ENCODE measurements around the gene SCT. TPM values are rescaled to one million over a fixed set of nuclear protein-coding genes. Genes with fewer than 3 reads are reported as not detected.
"Not testable (repeated sequence)": the region's sequence is repeated elsewhere in the genome, so short reads cannot be mapped to it uniquely, and the experiment has no call there.

The SCT gene
- total RNA-seq, 1 experiment from 2014 or later = not detected

GRCh38 chr11:655036-655726, 28.2 kb upstream of the SCT start:
- intact Hi-C loops (cut with micrococcal nuclease; ENCODE audit: unreplicated experiment) = no loop called here
- H3K4me1 Mint-ChIP-seq (ENCODE audit: low read depth, unreplicated experiment) = peaks cover 5% of the 10 kb centered on the region
- no peak for DNase-seq
- ChIA-PET POLR2A (no interaction called here), CTCF (no interaction called here)
- peaks cover 49% of the 10 kb centered on the region for H3K36me3 Mint-ChIP-seq (ENCODE audit: insufficient read depth, unreplicated experiment)
- no peaks in the 10 kb centered on the region for H3K9me3 Mint-ChIP-seq (ENCODE audit: unreplicated experiment)
- Histone ChIP-seq H3K4me3 (ENCODE audit: low read depth, low read length) (no peak overlapping the region), H3K27me3 (replicated peaks; ENCODE audit: control insufficient read depth, insufficient read depth, low read length) (no peaks in the 10 kb centered on the region), H3K4me1 (peaks cover 13% of the 10 kb centered on the region), H3K36me3 (ENCODE audit: control insufficient read depth, insufficient read depth, low read length) (peaks cover 3% of the 10 kb centered on the region), H3K9me3 (no peaks in the 10 kb centered on the region; the same call in 1 of the 2 replicates)
- no peak for TF ChIP-seq CTCF (IDR thresholded peaks at IDR 0.05; ENCODE audit: insufficient read depth in 1 of 2, low read depth in 1 of 2, low read length in 1 of 2, severe bottlenecking in 1 of 2, unreplicated experiment in 1 of 2)
- no peak overlapping the region for H3K27ac Mint-ChIP-seq (ENCODE audit: unreplicated experiment)
- no peaks in the 10 kb centered on the region for H3K27me3 Mint-ChIP-seq (ENCODE audit: insufficient read depth, unreplicated experiment)
- BruUV-seq (replicated peaks) = no TSS peak
- H3K4me3 Mint-ChIP-seq (ENCODE audit: unreplicated experiment) = no peak overlapping the region

- BruUV-seq (replicated peaks); H3K27me3 Mint-ChIP-seq (ENCODE audit: insufficient read depth, unreplicated experiment); H3K27ac Mint-ChIP-seq (ENCODE audit: unreplicated experiment); POLR2A ChIA-PET; H3K4me3 Mint-ChIP-seq (ENCODE audit: unreplicated experiment); H3K27me3 ChIP-seq (replicated peaks; ENCODE audit: control insufficient read depth, insufficient read depth, low read length); H3K9me3 ChIP-seq; H3K4me3 ChIP-seq (ENCODE audit: low read depth, low read length); H3K36me3 ChIP-seq (ENCODE audit: control insufficient read depth, insufficient read depth, low read length); CTCF ChIA-PET; H3K9me3 Mint-ChIP-seq (ENCODE audit: unreplicated experiment); H3K4me1 Mint-ChIP-seq (ENCODE audit: low read depth, unreplicated experiment); intact Hi-C loops (cut with micrococcal nuclease; ENCODE audit: unreplicated experiment); DNase-seq: not testable (repeated sequence)
- H3K4me1 ChIP-seq = peaks cover 13% of the 10 kb centered on the region
- peaks cover 57% of the 10 kb centered on the region for H3K36me3 Mint-ChIP-seq (ENCODE audit: insufficient read depth, unreplicated experiment)
These were observed 27.5 kb upstream of the SCT start for GRCh38 chr11:654444-654843.

- peaks cover 5% of the 10 kb centered on the region for H3K4me1 Mint-ChIP-seq (ENCODE audit: low read depth, unreplicated experiment)
- H3K9me3 Mint-ChIP-seq (ENCODE audit: unreplicated experiment) = no peaks in the 10 kb centered on the region
- Histone ChIP-seq H3K36me3 (ENCODE audit: control insufficient read depth, insufficient read depth, low read length) (peaks cover 3% of the 10 kb centered on the region), H3K27me3 (replicated peaks; ENCODE audit: control insufficient read depth, insufficient read depth, low read length) (no peaks in the 10 kb centered on the region), H3K4me1 (peaks cover 13% of the 10 kb centered on the region), H3K4me3 (ENCODE audit: low read depth, low read length) (no peak overlapping the region), H3K9me3 (no peaks in the 10 kb centered on the region; the same call in 1 of the 2 replicates)
- peaks cover 63% of the 10 kb centered on the region for H3K36me3 Mint-ChIP-seq (ENCODE audit: insufficient read depth, unreplicated experiment)
- no peak for DNase-seq
- no peaks in the 10 kb centered on the region for H3K27me3 Mint-ChIP-seq (ENCODE audit: insufficient read depth, unreplicated experiment)
- ChIA-PET POLR2A (no interaction called here), CTCF (no interaction called here)
- intact Hi-C loops (cut with micrococcal nuclease; ENCODE audit: unreplicated experiment) = no loop called here
- no peak for TF ChIP-seq CTCF (IDR thresholded peaks at IDR 0.05; ENCODE audit: insufficient read depth in 1 of 2, low read depth in 1 of 2, low read length in 1 of 2, severe bottlenecking in 1 of 2, unreplicated experiment in 1 of 2)
- H3K4me3 Mint-ChIP-seq (ENCODE audit: unreplicated experiment) = no peak overlapping the region
- no peak overlapping the region for H3K27ac Mint-ChIP-seq (ENCODE audit: unreplicated experiment)
- BruUV-seq (replicated peaks) = no TSS peak
These were observed 26.9 kb upstream of the SCT start for GRCh38 chr11:653837-654236.

- H3K4me3 ChIP-seq (ENCODE audit: low read depth, low read length); H3K27me3 Mint-ChIP-seq (ENCODE audit: insufficient read depth, unreplicated experiment); intact Hi-C loops (cut with micrococcal nuclease; ENCODE audit: unreplicated experiment); H3K27ac Mint-ChIP-seq (ENCODE audit: unreplicated experiment); H3K9me3 Mint-ChIP-seq (ENCODE audit: unreplicated experiment); POLR2A ChIA-PET; BruUV-seq (replicated peaks); H3K4me1 Mint-ChIP-seq (ENCODE audit: low read depth, unreplicated experiment); H3K4me3 Mint-ChIP-seq (ENCODE audit: unreplicated experiment); H3K36me3 ChIP-seq (ENCODE audit: control insufficient read depth, insufficient read depth, low read length); H3K27me3 ChIP-seq (replicated peaks; ENCODE audit: control insufficient read depth, insufficient read depth, low read length); DNase-seq; H3K9me3 ChIP-seq; CTCF ChIA-PET: not testable (repeated sequence)
- H3K4me1 ChIP-seq = peaks cover 13% of the 10 kb centered on the region
- H3K36me3 Mint-ChIP-seq (ENCODE audit: insufficient read depth, unreplicated experiment) = peaks cover 63% of the 10 kb centered on the region
These were observed 26.2 kb upstream of the SCT start for GRCh38 chr11:653136-653535.
